Activated CD8-positive, alpha-beta memory T cell treated with anti-CD3 and anti-CD28 coated beads for 36 hours (primary cell): ENCODE results near the gene ZNF841. TPM values are rescaled to one million over a fixed set of nuclear protein-coding genes. Genes with fewer than 3 reads are reported as not detected.
"Not testable (repeated sequence)": the region's sequence is repeated elsewhere in the genome, so short reads cannot be mapped to it uniquely, and the experiment has no call there.

Experiments
- CTCF ChIA-PET: fragments of 350-600 bp; sonication (Branson Sonifier 250); formaldehyde crosslinking; loops from one replicate; lab custom pipeline; 2021; ENCODE audit warnings: antibody characterized with exemption; lab: Charles Lee
- POLR2A ChIA-PET: fragments of 350-600 bp; sonication (Branson Sonifier 250); formaldehyde crosslinking; loops from one replicate; lab custom pipeline; 2021; ENCODE audit warnings: antibody characterized with exemption; lab: Charles Lee
- total RNA-seq, 2 experiments: library from RNA; stranded (reverse); gene quantifications; one replicate each; pipeline ENCODE4 v1.2.3, GENCODE V29; 2021

The ZNF841 gene
- total RNA-seq, result 10 to 100 TPM; 12.9 to 13.0 TPM

DNA sequence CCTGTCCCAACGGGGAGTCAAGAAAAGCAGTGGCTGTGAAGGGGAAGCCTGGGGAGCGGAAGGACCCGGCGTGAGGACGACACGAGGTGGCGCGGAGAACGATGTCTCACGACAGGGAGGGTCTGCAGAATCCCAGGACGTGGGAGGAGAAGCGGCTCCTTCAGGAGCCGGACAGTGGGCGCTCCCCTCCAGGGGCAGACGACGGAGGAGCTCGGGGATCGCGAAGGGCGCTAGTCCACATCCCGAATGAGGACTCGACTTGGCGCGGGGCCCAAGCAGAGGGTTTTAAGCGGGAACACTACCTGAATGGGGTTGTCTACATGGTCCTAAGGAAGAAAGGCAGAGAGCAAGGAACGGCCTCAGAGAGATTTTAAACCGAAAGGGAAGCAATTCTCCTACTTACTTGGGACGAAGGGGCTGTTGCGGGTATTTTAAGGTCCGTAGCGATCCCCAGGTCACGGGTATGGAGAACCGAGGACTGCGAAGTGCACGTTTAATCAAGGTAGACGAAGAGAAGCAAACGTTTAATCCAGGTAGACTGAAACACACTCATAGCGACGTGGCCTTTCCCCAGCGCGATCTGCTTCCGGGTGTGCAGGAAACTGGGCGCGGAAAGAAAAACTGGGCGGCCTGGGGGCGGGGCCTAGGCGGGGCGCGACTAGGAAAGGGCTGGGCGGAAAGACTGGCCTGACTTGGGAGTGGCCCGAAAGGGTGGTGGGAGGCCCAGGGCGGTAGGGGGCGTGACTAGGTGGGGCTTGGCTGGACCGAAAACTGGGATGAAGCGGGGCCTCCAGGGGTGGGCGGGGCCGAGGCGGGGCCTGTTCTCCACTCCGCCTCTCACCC is at the start of gene ZNF841:
Gene ZNF841, minus strand, starts transcription at position 594 of the 843 bp plus-strand sequence. CDS start 10,964 bp downstream, outside the sequence.
- POLR2A ChIA-PET, result no interaction called here
- CTCF ChIA-PET, result no interaction called here

- POLR2A ChIA-PET, result no interaction called here
These were observed 46.5 kb upstream of the ZNF841 start for GRCh38 chr19:52142001-52142595.

GRCh38 chr19:52141203-52141602 is 45.6 kb upstream of the ZNF841 start:
- CTCF ChIA-PET, result no interaction called here
- POLR2A ChIA-PET, result interaction anchor here (2.1 kb wide), 1 partner anchor 48 kb away, joined by 24 read pairs; the partner anchor contains the start of gene PPP2R1A

More at GRCh38 chr19:52142001-52142595, 46.5 kb upstream of the ZNF841 start:
- CTCF ChIA-PET, result no interaction called here

DNA sequence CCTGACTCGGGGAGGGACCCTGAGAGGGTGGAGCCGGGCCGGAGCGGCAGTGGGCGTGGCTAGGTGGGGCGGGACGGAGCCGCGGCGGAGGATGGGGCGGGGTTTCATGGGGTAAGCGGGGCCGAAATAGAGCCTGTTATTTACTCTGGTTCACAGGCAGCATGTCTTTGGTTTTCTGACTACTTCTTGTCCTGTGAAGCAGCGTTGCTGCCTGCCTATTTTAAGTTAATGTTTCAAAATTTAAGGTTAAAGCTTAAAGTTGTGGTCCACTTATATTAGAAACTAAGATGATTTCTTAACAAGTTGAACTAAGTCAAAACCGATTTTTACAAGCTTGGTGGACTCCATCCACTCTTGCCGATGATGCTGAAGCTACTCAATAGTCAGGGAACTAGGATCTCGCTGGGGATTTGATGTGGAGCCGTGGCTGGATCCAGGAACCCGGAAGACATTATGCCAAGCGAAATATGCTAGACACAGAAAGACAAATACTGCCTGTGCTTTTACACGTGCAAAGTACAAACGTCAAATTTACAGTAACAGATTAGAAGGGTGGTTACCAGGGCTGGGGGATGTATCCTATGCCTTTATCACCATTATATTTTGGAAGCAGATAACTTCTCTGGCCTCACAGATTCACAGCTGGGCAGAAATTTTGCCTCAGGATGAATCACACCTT is 44.6 kb upstream of the ZNF841 start:
- POLR2A ChIA-PET, result interaction anchor here (0.5 to 2.1 kb wide), 2 partner anchors 49 to 459 kb away, joined by 3 to 24 read pairs; partner anchors contain the start of gene PPP2R1A
- CTCF ChIA-PET, result interaction anchor here (1.6 to 1.7 kb wide), 2 partner anchors 50 to 97 kb away, joined by 4 to 6 read pairs; partner anchors contain the start of gene PPP2R1A

- ChIA-PET POLR2A (interaction anchor here (0.5 to 2.1 kb wide), 2 partner anchors 50 to 460 kb away, joined by 3 to 24 read pairs; partner anchors contain the start of gene PPP2R1A), CTCF (interaction anchor here (0.6 to 1.8 kb wide), 5 partner anchors 33 to 102 kb away, joined by 3 to 6 read pairs (median 4); partner anchors contain the start of genes PPP2R1A and ZNF836)
These were observed 43.9 kb upstream of the ZNF841 start, which contains the start of gene ZNF616 for GRCh38 chr19:52139252-52140031. Gene ZNF616 (minus strand): TSS chr19:52139938. CDS start chr19:52130512, 9,426 bp downstream.

DNA sequence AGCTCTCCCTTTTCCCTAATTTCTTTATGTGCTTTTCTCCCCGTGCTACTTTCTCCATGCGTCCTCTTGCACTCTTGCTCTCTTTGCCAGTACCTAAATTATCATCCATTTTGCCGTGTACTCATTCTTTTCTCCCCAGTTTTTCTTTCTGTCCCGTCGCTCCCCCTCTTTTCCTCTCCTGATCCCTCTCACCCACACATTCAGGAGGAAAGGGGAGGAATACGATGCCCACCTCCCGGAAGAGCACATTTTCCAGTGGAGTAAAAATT is 43.4 kb upstream of the ZNF841 start:
- ChIA-PET POLR2A (no interaction called here), CTCF (interaction anchor here (0.7 to 1.8 kb wide), 7 partner anchors 32 to 98 kb away, joined by 3 to 6 read pairs (median 4); partner anchors contain the start of genes PPP2R1A and ZNF836)

- ChIA-PET CTCF (interaction anchor here (0.7 to 1.8 kb wide), 6 partner anchors 32 to 99 kb away, joined by 3 to 6 read pairs (median 4); partner anchors contain the start of genes PPP2R1A and ZNF836), POLR2A (no interaction called here)
These were observed 42.9 kb upstream of the ZNF841 start for GRCh38 chr19:52138278-52138982.

- CTCF ChIA-PET, result no interaction called here
- POLR2A ChIA-PET, result no interaction called here
These were observed 24.7 kb upstream of the ZNF841 start for GRCh38 chr19:52120286-52120685.

GRCh38 chr19:52115526-52116053 is 20.0 kb upstream of the ZNF841 start:
- ChIA-PET POLR2A (no interaction called here), CTCF (no interaction called here)

- ChIA-PET CTCF (no interaction called here), POLR2A (no interaction called here)
These were observed 19.1 kb upstream of the ZNF841 start for GRCh38 chr19:52114691-52115090.

- CTCF ChIA-PET, result no interaction called here
- POLR2A ChIA-PET, result no interaction called here
These were observed 17.1 kb upstream of the ZNF841 start for GRCh38 chr19:52112624-52113023.

DNA sequence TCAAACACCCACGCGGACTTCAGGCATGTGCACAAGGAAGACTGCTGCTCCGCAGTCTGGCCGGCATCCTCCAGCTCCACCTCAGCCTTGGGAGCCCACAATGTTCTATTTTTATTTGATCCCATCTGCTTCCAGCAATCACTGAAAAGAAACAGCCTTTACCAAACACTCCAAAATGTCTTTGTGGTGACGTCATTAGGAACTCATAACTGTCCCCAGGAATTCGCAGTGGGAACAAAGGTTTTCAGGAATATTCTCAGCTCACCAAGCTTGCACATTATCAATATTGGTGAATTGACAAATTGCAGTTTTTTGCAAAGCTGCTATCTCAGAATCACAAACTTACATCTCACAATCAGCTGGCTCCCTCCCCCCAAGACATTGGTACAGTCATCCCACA is 15.2 kb upstream of the ZNF841 start:
- ChIA-PET POLR2A (no interaction called here), CTCF (no interaction called here)

GRCh38 chr19:52102782-52103181 is 7.2 kb upstream of the ZNF841 start:
- ChIA-PET CTCF (no interaction called here), POLR2A (no interaction called here)

DNA sequence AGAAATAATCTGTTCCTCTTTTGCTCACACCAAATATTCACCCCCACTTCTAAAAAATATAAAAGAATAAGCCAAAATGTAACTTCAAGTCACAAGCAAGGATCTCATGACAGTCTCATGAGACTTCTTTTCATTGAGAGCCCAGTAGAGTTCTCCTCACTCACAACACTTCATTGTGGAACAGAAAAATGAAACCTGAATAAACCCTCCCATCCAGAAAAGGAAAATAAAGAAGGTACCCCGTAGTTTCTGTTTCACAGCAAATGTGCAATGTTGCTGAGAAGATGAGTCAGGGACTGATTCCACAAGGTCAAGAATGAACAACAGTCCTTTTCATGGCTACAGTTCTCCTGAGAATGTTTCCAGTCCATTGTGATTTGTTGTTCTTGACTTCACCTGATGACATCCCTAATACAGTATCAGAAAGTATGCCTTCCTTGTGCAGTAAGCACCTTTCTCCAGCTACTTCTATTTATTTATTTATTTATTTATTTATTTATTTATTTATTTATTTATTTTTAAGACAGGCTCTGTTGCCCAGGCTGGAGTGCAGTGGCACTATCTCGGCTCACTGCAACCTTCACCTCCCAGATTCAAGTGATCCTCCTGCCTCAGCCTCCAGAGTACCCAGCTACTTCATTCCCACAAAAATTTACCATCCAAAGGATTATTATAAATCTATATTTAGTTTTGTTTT is 6.4 kb upstream of the ZNF841 start:
- CTCF ChIA-PET, result no interaction called here
- POLR2A ChIA-PET, result no interaction called here

GRCh38 chr19:52099497-52100138 is 4.1 kb upstream of the ZNF841 start:
- ChIA-PET CTCF (no interaction called here), POLR2A (no interaction called here)

DNA sequence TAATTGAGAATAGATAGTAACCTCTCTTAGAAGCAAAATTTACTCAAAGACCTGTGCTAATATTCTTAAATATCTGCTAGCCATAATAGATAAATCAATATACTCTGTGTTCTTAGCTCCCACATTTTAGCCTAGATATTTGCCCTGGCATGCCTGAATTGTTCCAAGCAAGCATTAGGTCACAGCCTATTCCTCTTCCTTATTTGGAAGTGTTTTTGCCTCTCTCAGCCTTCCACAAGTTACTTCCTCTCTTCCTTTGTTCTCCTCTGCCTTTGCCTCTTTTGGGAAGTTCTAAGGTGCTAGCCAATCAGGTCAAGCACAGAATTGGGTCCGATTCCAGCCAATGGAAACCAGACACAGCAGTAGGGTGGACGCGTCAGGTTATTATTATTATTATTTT is 851 bp upstream of the ZNF841 start:
- CTCF ChIA-PET, result interaction anchor here (0.9 kb wide), 1 partner anchor 507 kb away, joined by 3 read pairs; no protein-coding TSS in a partner anchor
- POLR2A ChIA-PET, result not testable (repeated sequence)

- POLR2A ChIA-PET, result no interaction called here
- CTCF ChIA-PET, result no interaction called here
These were observed 937 bp downstream of the ZNF841 start for GRCh38 chr19:52094526-52095130.
